Measurements from ENCODE around the gene KIF4A.
"Not testable (repeated sequence)": the region's sequence is repeated elsewhere in the genome, so short reads cannot be mapped to it uniquely, and the experiment has no call there.

DNA sequence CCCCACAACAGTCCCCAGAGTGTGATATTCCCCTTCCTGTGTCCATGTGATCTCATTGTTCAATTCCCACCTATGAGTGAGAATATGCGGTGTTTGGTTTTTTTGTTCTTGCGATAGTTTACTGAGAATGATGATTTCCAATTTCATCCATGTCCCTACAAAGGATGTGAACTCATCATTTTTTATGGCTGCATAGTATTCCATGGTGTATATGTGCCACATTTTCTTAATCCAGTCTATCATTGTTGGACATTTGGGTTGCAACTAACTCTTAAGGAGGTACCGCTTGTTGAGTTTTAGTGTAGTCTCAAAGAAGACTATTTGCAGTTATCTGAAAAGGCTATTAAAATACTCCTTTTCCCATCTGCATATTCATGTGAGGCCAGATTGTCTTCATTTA, 110.3 kb downstream of the KIF4A start:
- TF ChIP-seq, protein P1, sequence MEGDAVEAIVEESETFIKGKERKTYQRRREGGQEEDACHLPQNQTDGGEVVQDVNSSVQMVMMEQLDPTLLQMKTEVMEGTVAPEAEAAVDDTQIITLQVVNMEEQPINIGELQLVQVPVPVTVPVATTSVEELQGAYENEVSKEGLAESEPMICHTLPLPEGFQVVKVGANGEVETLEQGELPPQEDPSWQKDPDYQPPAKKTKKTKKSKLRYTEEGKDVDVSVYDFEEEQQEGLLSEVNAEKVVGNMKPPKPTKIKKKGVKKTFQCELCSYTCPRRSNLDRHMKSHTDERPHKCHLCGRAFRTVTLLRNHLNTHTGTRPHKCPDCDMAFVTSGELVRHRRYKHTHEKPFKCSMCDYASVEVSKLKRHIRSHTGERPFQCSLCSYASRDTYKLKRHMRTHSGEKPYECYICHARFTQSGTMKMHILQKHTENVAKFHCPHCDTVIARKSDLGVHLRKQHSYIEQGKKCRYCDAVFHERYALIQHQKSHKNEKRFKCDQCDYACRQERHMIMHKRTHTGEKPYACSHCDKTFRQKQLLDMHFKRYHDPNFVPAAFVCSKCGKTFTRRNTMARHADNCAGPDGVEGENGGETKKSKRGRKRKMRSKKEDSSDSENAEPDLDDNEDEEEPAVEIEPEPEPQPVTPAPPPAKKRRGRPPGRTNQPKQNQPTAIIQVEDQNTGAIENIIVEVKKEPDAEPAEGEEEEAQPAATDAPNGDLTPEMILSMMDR (IDR thresholded peaks at IDR 0.05): not testable (repeated sequence)
- not testable (repeated sequence) for TF ChIP-seq POLR2A (IDR thresholded peaks at IDR 0.05)
